Measurements from ENCODE around the gene PI16.

PI16 gene

DNA sequence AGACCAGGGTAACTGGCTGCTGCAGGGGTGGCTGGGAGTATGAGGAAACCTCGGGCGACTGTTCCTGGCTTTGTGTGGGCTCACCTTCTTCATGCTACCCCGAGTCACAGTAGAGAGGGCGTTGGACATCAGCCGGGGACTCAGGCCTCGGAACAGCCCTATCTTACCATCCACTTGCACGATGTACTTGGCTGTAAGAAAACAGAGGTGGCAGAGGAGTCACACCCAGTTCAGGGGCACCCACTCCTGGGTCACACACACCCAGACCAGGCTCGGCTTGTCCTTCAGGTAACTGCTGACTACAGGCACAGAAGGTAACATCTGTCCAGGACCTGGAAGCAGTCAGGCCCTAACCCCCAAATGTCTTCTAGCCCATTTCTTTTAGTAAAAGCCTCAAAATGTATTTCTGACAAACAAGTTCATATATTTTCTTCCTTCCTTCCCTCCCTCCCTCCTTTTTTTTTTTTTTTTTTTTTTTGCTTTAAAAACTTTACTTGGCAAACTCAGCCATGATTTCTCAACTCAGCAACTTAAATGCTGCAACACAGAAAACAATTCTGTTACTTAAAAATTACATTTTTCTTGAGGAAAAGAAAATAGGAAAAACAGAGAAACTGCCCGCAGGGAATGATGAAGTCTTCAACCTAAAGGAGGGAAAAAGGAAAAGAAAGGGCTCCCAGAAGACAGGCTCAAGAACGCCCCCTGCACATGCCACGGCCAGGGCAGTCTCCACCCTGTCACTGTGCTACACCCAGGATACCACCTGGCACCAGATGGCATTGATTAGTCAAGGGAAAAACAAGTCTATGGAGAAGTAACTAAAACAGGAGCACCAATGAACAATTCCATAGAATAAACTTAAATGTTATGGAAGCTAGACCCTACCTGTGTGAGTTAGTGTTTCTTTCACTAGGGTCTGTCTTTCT lies 24.1 kb downstream of the PI16 start:
- H3K27me3 ChIP-seq (ENCODE audit: insufficient read depth, low read depth, severe bottlenecking) = no peaks in the 10 kb centered on the region
- no peak for DNase-seq
- TF ChIP-seq, protein P1, sequence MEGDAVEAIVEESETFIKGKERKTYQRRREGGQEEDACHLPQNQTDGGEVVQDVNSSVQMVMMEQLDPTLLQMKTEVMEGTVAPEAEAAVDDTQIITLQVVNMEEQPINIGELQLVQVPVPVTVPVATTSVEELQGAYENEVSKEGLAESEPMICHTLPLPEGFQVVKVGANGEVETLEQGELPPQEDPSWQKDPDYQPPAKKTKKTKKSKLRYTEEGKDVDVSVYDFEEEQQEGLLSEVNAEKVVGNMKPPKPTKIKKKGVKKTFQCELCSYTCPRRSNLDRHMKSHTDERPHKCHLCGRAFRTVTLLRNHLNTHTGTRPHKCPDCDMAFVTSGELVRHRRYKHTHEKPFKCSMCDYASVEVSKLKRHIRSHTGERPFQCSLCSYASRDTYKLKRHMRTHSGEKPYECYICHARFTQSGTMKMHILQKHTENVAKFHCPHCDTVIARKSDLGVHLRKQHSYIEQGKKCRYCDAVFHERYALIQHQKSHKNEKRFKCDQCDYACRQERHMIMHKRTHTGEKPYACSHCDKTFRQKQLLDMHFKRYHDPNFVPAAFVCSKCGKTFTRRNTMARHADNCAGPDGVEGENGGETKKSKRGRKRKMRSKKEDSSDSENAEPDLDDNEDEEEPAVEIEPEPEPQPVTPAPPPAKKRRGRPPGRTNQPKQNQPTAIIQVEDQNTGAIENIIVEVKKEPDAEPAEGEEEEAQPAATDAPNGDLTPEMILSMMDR (IDR thresholded peaks at IDR 0.05; ENCODE audit: low read depth, low read length) = no peak
- no peak overlapping the region for H3K27ac ChIP-seq
- no peaks in the 10 kb centered on the region for H3K9me3 ChIP-seq (ENCODE audit: severe bottlenecking)
- no peak overlapping the region for H3K4me3 ChIP-seq (ENCODE audit: low read depth, low read length)
- peaks cover 87% of the 10 kb centered on the region for H3K36me3 ChIP-seq

DNA sequence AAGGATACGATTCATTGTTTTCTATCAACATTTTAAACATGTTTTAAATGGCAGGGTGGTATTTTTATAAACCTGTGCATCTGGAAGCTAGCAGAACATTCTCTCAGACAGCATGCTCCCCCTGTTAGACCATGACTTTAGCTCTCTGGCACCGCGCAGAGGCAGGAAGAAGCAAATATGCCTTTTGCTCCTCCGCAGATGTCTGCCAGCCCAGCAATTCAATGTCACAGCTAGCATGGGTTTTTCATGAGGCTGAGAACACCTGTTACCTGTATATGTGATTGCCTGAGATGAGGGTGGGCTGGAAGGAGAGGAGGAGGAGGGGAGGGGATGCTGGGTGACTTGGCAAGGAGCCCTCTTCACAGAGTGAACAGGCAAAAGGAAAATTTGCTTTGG lies 24.8 kb downstream of the PI16 start:
- peaks cover 83% of the 10 kb centered on the region for H3K36me3 ChIP-seq
- no peaks in the 10 kb centered on the region for H3K9me3 ChIP-seq (ENCODE audit: severe bottlenecking)
- H3K27ac ChIP-seq = no peak overlapping the region
- H3K4me3 ChIP-seq (ENCODE audit: low read depth, low read length) = no peak overlapping the region
- TF ChIP-seq, protein P1 (IDR thresholded peaks at IDR 0.05; ENCODE audit: low read depth, low read length) = peak; percentile 75
- H3K27me3 ChIP-seq (ENCODE audit: insufficient read depth, low read depth, severe bottlenecking) = no peaks in the 10 kb centered on the region
- DNase-seq = peak; percentile 59

DNA sequence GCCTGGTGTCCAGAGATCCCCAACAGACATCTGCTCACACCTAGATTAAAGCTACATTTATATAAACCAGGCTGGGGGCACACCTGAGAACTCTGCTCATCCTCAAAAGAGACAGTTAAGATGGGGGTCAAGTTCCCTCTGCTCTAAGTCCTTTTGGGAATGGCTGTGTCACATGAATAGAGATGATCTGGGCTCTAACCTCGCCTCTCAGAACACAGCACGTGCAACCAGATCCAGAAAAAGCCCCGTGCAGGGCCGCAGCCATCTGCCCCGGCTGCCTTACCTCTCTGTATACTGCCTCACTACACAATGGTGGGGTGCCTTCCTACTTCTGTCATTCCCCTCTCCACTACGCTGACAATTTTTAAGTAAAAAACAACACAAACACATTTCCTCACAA lies 25.6 kb downstream of the PI16 start:
- Histone ChIP-seq H3K27ac (no peak overlapping the region), H3K36me3 (peaks cover 75% of the 10 kb centered on the region), H3K27me3 (ENCODE audit: insufficient read depth, low read depth, severe bottlenecking) (no peaks in the 10 kb centered on the region), H3K4me3 (ENCODE audit: low read depth, low read length) (no peak overlapping the region), H3K9me3 (ENCODE audit: severe bottlenecking) (no peaks in the 10 kb centered on the region)
- TF ChIP-seq, protein P1 (IDR thresholded peaks at IDR 0.05; ENCODE audit: low read depth, low read length) = no peak
- DNase-seq = no peak

DNA sequence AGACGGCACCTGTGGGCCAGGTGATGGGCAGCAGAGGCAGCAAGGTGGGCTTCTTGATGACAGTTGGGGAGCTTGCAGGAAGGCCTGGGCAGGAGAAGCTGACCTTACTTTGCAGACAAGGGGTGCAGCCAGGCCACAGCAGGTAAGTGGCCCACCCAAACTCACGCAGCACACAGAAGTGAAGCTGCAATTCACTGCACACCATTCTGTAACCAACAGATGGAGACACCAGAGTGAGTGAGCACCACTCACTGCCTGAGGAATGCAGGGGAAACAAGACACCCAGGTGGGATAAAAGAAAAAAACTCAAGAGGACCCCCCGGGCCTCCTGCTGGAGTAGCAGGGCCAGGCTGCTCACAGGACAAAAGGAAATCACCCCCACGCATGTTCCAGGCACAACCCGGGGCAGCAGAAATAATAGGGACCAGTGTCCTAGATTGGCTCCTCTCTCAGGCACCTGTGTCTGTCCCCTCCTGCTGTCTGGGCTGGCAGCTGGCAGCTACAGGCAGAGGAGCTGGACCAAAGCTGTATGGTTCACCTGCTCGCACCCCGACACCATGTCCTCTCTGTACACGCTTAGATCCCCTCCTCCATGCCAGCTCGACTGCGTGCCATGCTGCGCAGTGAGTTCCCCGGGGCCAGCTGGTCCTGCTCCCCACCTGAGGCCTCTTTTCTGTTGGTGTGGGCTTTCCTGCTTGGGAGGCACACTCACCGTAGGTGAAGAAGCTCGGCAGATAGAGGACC lies 26.5 kb downstream of the PI16 start:
- H3K27me3 ChIP-seq (ENCODE audit: insufficient read depth, low read depth, severe bottlenecking) = no peaks in the 10 kb centered on the region
- H3K36me3 ChIP-seq = peaks cover 68% of the 10 kb centered on the region
- H3K9me3 ChIP-seq (ENCODE audit: severe bottlenecking) = no peaks in the 10 kb centered on the region
- no peak for DNase-seq
- H3K4me3 ChIP-seq (ENCODE audit: low read depth, low read length) = no peak overlapping the region
- TF ChIP-seq, protein P1 (IDR thresholded peaks at IDR 0.05; ENCODE audit: low read depth, low read length) = peak; percentile 31; the same call in 1 of the 2 replicates
- H3K27ac ChIP-seq = no peak overlapping the region

DNA sequence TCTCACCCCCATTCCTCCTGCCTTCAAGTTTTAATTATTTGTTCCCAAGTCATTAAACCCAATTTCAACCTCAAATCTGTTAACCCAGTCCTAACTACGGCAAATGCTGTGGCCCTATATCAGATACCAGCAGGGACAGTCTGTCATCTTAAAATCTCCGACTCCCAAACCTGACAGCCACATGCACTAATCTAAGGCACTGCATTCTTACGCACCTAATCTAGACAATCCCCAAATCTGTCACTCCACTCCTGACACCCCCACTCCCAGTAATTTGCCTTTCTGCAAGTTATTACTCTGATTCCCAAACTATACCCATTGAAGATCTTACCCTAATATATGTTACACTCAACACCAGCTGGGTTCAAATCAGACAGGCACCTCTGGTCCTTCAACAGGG lies 29.0 kb downstream of the PI16 start:
- Histone ChIP-seq H3K27ac (no peak overlapping the region), H3K4me3 (ENCODE audit: low read depth, low read length) (no peak overlapping the region)
- TF ChIP-seq, protein P1 (IDR thresholded peaks at IDR 0.05; ENCODE audit: low read depth, low read length) = no peak

More for the DNA sequence above, 29.0 kb downstream of the PI16 start:
- peaks cover 43% of the 10 kb centered on the region for H3K36me3 ChIP-seq
- no peak for DNase-seq
- no peaks in the 10 kb centered on the region for H3K27me3 ChIP-seq (ENCODE audit: insufficient read depth, low read depth, severe bottlenecking)
- H3K9me3 ChIP-seq (ENCODE audit: severe bottlenecking) = no peaks in the 10 kb centered on the region

Data from WERI-Rb-1 (cell line).